NT2/D1 (cell line): Measurements from ENCODE around the gene ADSL.

ENCODE experiments used
- SUZ12 ChIP-seq: IDR thresholded peaks from 2 replicates; pipeline ENCODE4 v1.6.1; 2011; ENCODE audit not compliant: insufficient read length, insufficient read depth; ENCODE audit errors: extremely low read depth
- ZNF274 ChIP-seq: IDR thresholded peaks from 2 replicates; pipeline ENCODE4 v1.6.1; 2011; ENCODE audit warnings: mild to moderate bottlenecking, low read depth, low read length

DNA sequence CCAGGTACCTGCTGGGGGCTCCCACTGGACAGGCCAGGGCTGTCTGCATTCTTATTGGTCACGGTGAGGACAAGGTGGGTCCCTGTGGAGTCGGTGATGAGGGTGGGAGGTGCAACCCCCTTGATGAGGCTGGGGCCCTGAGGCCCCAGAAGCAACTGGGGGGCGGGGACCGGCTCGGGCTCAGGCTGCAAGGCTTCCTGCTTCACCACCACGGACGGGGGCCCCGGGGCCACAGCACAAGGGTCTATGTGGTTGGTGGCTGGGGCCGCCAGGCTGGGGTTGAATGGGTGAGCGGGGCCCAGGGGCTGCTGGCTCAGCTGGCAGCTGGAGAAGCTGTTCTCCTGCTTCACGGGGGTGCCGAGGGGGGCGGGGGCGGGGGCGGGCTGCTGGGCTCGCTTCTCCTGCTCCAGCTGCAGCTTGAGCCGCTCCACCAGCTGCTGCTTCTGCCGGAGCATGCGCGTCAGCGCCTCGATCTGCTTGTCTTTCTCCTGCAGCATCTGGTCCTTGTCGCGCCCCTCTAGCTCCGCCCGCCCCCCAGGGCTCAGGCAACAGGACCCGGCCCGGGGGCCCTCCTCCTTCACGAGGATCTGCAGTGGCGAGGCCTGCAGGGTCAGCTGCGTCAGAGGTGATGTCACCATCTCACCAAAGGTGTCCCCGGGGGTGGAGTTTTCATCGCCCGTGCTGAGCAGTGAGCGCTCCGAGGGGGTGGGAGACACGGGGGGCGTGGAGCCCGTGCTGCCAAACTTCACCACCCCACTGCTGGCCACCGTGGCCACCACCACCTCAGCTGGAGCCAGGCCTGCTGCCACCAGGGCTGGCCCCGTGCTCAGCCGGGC is 72.3 kb downstream of the ADSL start:
- TF ChIP-seq SUZ12 (no peak), ZNF274 (no peak)
